A549 (cell line): ENCODE measurements around the gene BMPER. TPM values are rescaled to one million over a fixed set of nuclear protein-coding genes. Genes with fewer than 3 reads are reported as not detected.

ENCODE experiments used
- ATAC-seq, 2 experiments: fragments of 200-7000 bp in 1 of 2; fragments of >200 bp in 1 of 2; cut with Nextera tagmentation in 1 of 2; cut with Tn5 transposase in 1 of 2; 3 replicates each; pipeline versions ENCODE4 v1.8.0 to v1.9.1; 2018 to 2020; ENCODE audit warnings: mild to moderate bottlenecking in 1 of 2, moderate library complexity in 1 of 2
- CTCF ChIA-PET: fragments of 300-600 bp; sonication (Branson Sonifier 250); formaldehyde crosslinking; extraction: SDS; loops from one replicate; lab custom pipeline; 2021; ENCODE audit warnings: antibody characterized with exemption, inconsistent platforms; lab: Yijun Ruan, JAX
- POLR2A ChIA-PET: fragments of 350-600 bp; formaldehyde crosslinking; extraction: SDS; loops from one replicate; lab custom pipeline; 2021; ENCODE audit warnings: antibody characterized with exemption, inconsistent platforms; lab: Yijun Ruan, JAX
- DNase-seq, 2 experiments: peaks; one replicate each; pipeline versions ENCODE4 v3.0.0 to v3.0.0-alpha.2; 2011 to 2016; ENCODE audit warnings: low read depth in 1 of 2, low spot score in 1 of 2
- FAIRE-seq: peaks from 2 replicates; lab custom pipeline; 2011; peaks lifted over from hg19 to GRCh38; lab: Jason Lieb, UNC
- H3K27ac ChIP-seq, 2 experiments: fragments of >200 bp; sonication (Bioruptor Twin); formaldehyde crosslinking; 3 replicates each; pipeline ENCODE4 v1.5.1; 2016 to 2017
- H3K4me1 ChIP-seq: fragments of >200 bp; sonication (Bioruptor Twin); formaldehyde crosslinking; 3 replicates; pipeline ENCODE4 v1.6.1; 2016
- H3K4me2 ChIP-seq: fragments of >200 bp; sonication (Bioruptor Twin); formaldehyde crosslinking; 3 replicates; pipeline ENCODE4 v1.6.1; 2016
- H3K4me3 ChIP-seq: fragments of >200 bp; sonication (Bioruptor Twin); formaldehyde crosslinking; 3 replicates; pipeline ENCODE4 v1.5.1; 2016
- H3K9me3 ChIP-seq: fragments of >200 bp; sonication (Bioruptor Twin); formaldehyde crosslinking; 3 replicates; pipeline ENCODE4 v1.6.1; 2016
- BHLHE40 ChIP-seq: IDR thresholded peaks from 2 replicates; pipeline ENCODE4 v1.6.1; 2012; ENCODE audit warnings: low read depth, low read length, inconsistent platforms
- ELK1 ChIP-seq: fragments of 150-350 bp; IDR thresholded peaks from 2 replicates; pipeline ENCODE4 v1.6.1; 2014; ENCODE audit warnings: low read depth, mild to moderate bottlenecking, low read length
- EP300 ChIP-seq, 2 experiments: fragments of >200 bp; sonication (Bioruptor Twin); formaldehyde crosslinking; IDR thresholded peaks; 2 replicates in 1 of 2; 3 replicates in 1 of 2; pipeline ENCODE4 v1.6.1; 2016 to 2017
- ESRRA ChIP-seq: fragments of 150-350 bp; IDR thresholded peaks from 2 replicates; pipeline ENCODE4 v1.6.1; 2014; ENCODE audit warnings: mild to moderate bottlenecking, low read length, borderline replicate concordance
- FOSL2 ChIP-seq, 2 experiments: fragments of 450-650 bp in 1 of 2; fragments of >200 bp in 1 of 2; sonication (Bioruptor Twin) in 1 of 2; formaldehyde crosslinking; IDR thresholded peaks; 2 replicates each; pipeline versions ENCODE4 v1.5.0 to v1.6.1; 2016 to 2020; ENCODE audit warnings: mild to moderate bottlenecking in 1 of 2, moderate library complexity in 1 of 2
- FOXS1 ChIP-seq: fragments of 250-450 bp; sonication (Bioruptor Pico); IDR thresholded peaks from 2 replicates; pipeline ENCODE4 v1.5.0; 2020; ENCODE audit warnings: mild to moderate bottlenecking, moderate library complexity
- GATA3 ChIP-seq: IDR thresholded peaks from 2 replicates; pipeline ENCODE4 v1.6.1; 2012; ENCODE audit warnings: borderline replicate concordance
- HDAC2 ChIP-seq: fragments of 200-600 bp; sonication (generic); IDR thresholded peaks from 2 replicates; pipeline ENCODE4 v1.6.1; 2016
- HOXA7 ChIP-seq: fragments of 250-450 bp; sonication (Bioruptor Pico); IDR thresholded peaks from 2 replicates; pipeline ENCODE4 v1.5.0; 2020; ENCODE audit warnings: mild to moderate bottlenecking, moderate library complexity
- MAZ ChIP-seq: fragments of 150-350 bp; IDR thresholded peaks from 2 replicates; pipeline ENCODE4 v1.6.1; 2014; ENCODE audit warnings: antibody characterized with exemption, low read depth, low read length, borderline replicate concordance
- NFE2L2 ChIP-seq: fragments of 150-350 bp; conservative IDR thresholded peaks from 2 replicates; pipeline ENCODE4 v1.6.1; 2014; ENCODE audit warnings: low read length
- PHF8 ChIP-seq: fragments of 200-600 bp; sonication (generic); IDR thresholded peaks from 2 replicates; pipeline ENCODE4 v1.6.1; 2016; ENCODE audit warnings: low read depth, mild to moderate bottlenecking, antibody characterized with exemption, moderate library complexity, borderline replicate concordance
- RARB ChIP-seq: fragments of 250-450 bp; sonication (Bioruptor Pico); IDR thresholded peaks from 2 replicates; pipeline ENCODE4 v1.8.0; 2021; ENCODE audit warnings: mild to moderate bottlenecking, moderate library complexity
- RCOR1 ChIP-seq: fragments of 150-350 bp; IDR thresholded peaks from 2 replicates; pipeline ENCODE4 v1.6.1; 2014; ENCODE audit warnings: antibody characterized with exemption, low read length, low read depth
- RNF2 ChIP-seq: fragments of 200-600 bp; sonication (generic); IDR thresholded peaks from 2 replicates; pipeline ENCODE4 v1.6.1; 2016; ENCODE audit warnings: low read depth, mild to moderate bottlenecking, antibody characterized with exemption, moderate library complexity, borderline replicate concordance
- SREBF2 ChIP-seq: fragments of 450-650 bp; IDR thresholded peaks from 2 replicates; pipeline ENCODE4 v1.6.1; 2014; ENCODE audit warnings: mild to moderate bottlenecking, moderate library complexity
- ZNF302 ChIP-seq: fragments of 250-450 bp; sonication (Bioruptor Pico); IDR thresholded peaks from 2 replicates; pipeline ENCODE4 v1.9.0; 2021; ENCODE audit warnings: inconsistent platforms, mild to moderate bottlenecking, moderate library complexity
- WGBS: methylation state at CpG from one replicate; pipeline ENCODE4 v1.1.6; 2017; ENCODE audit errors: missing lambda C conversion rate; 5-methylcytosine and 5-hydroxymethylcytosine counted together
- polyA plus RNA-seq, 4 experiments: library from polyadenylated mRNA; depleted of rRNA in 3 of 4; stranded (reverse); fragments of >200 nt; fragmentation: RNase III in 1 of 4; extraction: RNeasy Plus Mini Kit Qiagen cat#74134 plus additional on column Dnase treatment in 1 of 4; gene quantifications; 2 replicates in 3 of 4; 3 replicates in 1 of 4; pipeline ENCODE4 v1.2.3, GENCODE V29; 2011 to 2017
- TF ChIP-seq, protein P1 (sequence below): fragments of >200 bp; sonication (Bioruptor Twin); formaldehyde crosslinking; IDR thresholded peaks from 3 replicates; pipeline ENCODE4 v1.5.1; 2016
- TF ChIP-seq, protein P2 (sequence below): fragments of 200-600 bp; sonication (generic); IDR thresholded peaks from 2 replicates; pipeline ENCODE4 v1.6.1; 2016; ENCODE audit warnings: antibody characterized with exemption, mild to moderate bottlenecking, moderate library complexity
- TF ChIP-seq, protein P3 (sequence below): fragments of >200 bp; sonication (Bioruptor Twin); formaldehyde crosslinking; IDR thresholded peaks from 2 replicates; pipeline ENCODE4 v1.6.1; 2016

The BMPER gene
- polyA plus RNA-seq, 2 of the 4 experiments (the other 2 are of a cell fraction): 5.0 to 5.8 TPM

DNA sequence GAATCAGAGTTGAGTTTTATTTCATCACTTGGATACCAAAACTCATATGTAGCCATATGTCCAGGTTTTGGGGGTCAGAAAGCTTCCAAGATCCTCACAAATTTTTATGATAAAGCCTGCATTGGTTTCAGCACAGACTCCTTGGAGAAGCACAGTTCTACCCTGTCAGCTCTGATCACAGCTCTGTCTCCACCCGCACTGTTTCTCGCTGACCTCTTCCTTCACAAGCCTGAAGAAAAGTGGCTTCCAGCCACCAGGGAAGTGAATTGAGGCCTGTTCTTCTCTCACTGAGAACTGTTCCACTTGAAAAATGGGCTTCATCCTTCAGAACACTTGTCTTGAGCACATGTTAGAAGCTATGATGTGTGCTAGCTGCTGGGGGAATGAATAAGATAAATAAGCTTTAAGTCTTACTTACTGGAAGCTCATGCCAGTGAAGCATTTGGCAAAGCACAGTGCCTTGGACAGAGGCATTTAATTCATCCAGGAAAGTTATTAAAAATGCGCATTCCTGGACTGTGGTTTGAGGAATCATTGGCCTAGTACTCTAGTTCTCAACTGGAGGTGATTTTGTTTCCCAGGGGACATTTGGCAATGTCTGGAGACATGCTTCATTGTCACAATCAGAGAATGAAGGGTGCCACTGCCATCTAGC is 133.6 kb downstream of the BMPER start:
- FAIRE-seq: no peak
- CTCF ChIA-PET: interaction anchor here (1.1 to 1.2 kb wide), 2 partner anchors 12 to 17 kb away, joined by 3 read pairs; no protein-coding TSS in a partner anchor

DNA sequence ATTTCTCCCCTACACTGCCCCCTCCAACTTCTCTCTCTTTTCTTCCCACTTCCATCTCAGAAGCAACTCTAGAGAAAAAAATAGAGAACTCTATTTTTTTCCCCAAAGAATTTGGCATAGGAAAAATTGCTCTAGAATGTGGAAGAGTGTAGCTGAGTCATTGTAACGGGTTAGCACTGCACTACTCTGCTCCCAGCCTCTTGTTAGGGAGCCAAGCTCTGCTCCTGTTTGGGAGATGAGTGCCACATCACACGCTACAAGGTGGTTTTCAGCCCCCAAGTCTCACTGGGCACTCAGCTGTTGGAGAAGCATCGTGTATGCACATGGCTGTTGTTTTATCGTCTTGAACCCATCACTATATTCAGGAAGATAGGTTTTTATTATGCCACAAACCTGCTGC is 136.4 kb downstream of the BMPER start:
- no peak for ATAC-seq
- CTCF ChIA-PET: interaction anchor here (2.3 to 2.7 kb wide), 2 partner anchors 11 to 16 kb away, joined by 8 to 10 read pairs; no protein-coding TSS in a partner anchor

More for the DNA sequence above, 133.6 kb downstream of the BMPER start:
- 92% methylated on average over 3 of the region's 3 CpGs for WGBS
- H3K4me1 ChIP-seq: peaks cover 62% of the 10 kb centered on the region
- POLR2A ChIA-PET: no interaction called here
- no peak overlapping the region for H3K4me3 ChIP-seq
- TF ChIP-seq PHF8 (no peak), GATA3 (no peak), EP300 (IDR thresholded peaks at IDR 0.05) (no peak), HDAC2 (no peak), FOSL2 (IDR thresholded peaks at IDR 0.05) (no peak), FOSL2 (CRISPR knock-in tag; IDR thresholded peaks at IDR 0.05) (no peak), HOXA7 (CRISPR knock-in tag) (no peak), RCOR1 (no peak)
- TF ChIP-seq, protein P1, sequence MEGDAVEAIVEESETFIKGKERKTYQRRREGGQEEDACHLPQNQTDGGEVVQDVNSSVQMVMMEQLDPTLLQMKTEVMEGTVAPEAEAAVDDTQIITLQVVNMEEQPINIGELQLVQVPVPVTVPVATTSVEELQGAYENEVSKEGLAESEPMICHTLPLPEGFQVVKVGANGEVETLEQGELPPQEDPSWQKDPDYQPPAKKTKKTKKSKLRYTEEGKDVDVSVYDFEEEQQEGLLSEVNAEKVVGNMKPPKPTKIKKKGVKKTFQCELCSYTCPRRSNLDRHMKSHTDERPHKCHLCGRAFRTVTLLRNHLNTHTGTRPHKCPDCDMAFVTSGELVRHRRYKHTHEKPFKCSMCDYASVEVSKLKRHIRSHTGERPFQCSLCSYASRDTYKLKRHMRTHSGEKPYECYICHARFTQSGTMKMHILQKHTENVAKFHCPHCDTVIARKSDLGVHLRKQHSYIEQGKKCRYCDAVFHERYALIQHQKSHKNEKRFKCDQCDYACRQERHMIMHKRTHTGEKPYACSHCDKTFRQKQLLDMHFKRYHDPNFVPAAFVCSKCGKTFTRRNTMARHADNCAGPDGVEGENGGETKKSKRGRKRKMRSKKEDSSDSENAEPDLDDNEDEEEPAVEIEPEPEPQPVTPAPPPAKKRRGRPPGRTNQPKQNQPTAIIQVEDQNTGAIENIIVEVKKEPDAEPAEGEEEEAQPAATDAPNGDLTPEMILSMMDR: no peak
- no peak overlapping the region; the same call in 2 of the 3 replicates for H3K4me2 ChIP-seq
- no peaks in the 10 kb centered on the region for H3K9me3 ChIP-seq
- no peak for ATAC-seq
- DNase-seq: no peak
- peak overlapping the region; percentile 87 to 88 for H3K27ac ChIP-seq

DNA sequence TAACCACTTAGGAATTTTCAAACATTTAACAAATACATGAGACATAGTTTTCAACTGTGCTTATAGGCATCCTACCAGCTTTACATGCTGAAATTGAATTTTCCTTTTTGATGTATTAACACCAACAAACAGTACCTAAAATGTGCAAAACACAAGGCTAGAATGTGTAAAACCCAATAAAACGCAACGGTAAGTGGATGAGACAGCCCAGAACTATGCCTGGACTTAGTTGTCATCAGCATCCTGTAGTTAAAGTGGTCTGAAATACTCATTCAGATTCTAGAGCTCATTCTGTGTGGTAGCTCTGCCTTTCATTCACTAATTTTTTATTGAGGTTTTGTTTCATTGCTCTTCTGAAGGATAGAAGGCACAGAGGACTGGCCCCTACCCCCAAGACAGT is 137.1 kb downstream of the BMPER start:
- DNase-seq (no peak), FAIRE-seq (no peak), ATAC-seq (no peak)
- TF ChIP-seq RARB (CRISPR knock-in tag): no peak
- Histone ChIP-seq H3K27ac (peak overlapping the region; percentile 4 to 66; a peak in 5 of 6 replicates), H3K4me3 (no peak overlapping the region), H3K4me1 (peaks cover 39% of the 10 kb centered on the region), H3K9me3 (no peaks in the 10 kb centered on the region), H3K4me2 (no peak overlapping the region)
- CTCF ChIA-PET: interaction anchor here (0.6 to 2.3 kb wide), 2 partner anchors 8 to 10 kb away, joined by 3 to 8 read pairs; no protein-coding TSS in a partner anchor
- 64% methylated on average over 2 of the region's 2 CpGs for whole genome bisulfite sequencing
- POLR2A ChIA-PET: no interaction called here

More for the DNA sequence above, 136.4 kb downstream of the BMPER start:
- POLR2A ChIA-PET: no interaction called here
- peak overlapping the region; percentile 87 to 88 for H3K27ac ChIP-seq
- no peak for DNase-seq
- TF ChIP-seq MAZ: no peak
- TF ChIP-seq, all 56 proteins: peak for 0
- no peak overlapping the region for H3K4me2 ChIP-seq
- no peak for FAIRE-seq
- H3K4me3 ChIP-seq: no peak overlapping the region
- H3K4me1 ChIP-seq: peaks cover 46% of the 10 kb centered on the region
- H3K9me3 ChIP-seq: no peaks in the 10 kb centered on the region
- 87% methylated on average over 4 of the region's 4 CpGs for WGBS

- no peaks in the 10 kb centered on the region for H3K9me3 ChIP-seq
- DNase-seq: no peak
- ChIA-PET CTCF (interaction anchor here (1.4 to 2.3 kb wide), 2 partner anchors 9 to 149 kb away, joined by 3 to 8 read pairs; no protein-coding TSS in a partner anchor), POLR2A (no interaction called here)
- H3K27ac ChIP-seq: peak overlapping the region; percentile 32 to 66
- H3K4me1 ChIP-seq: peaks cover 33% of the 10 kb centered on the region
- no peak for FAIRE-seq
- no peak overlapping the region for H3K4me2 ChIP-seq
- no peak for ATAC-seq
- WGBS: 65% methylated on average over 4 of the region's 4 CpGs
- no peak overlapping the region for H3K4me3 ChIP-seq
- TF ChIP-seq ELK1 (no peak), NFE2L2 (no peak), ZNF302 (CRISPR knock-in tag) (no peak), MAZ (no peak), SREBF2 (no peak), RNF2 (no peak), FOXS1 (no peak), ESRRA (no peak), BHLHE40 (no peak)
- TF ChIP-seq, protein P2, sequence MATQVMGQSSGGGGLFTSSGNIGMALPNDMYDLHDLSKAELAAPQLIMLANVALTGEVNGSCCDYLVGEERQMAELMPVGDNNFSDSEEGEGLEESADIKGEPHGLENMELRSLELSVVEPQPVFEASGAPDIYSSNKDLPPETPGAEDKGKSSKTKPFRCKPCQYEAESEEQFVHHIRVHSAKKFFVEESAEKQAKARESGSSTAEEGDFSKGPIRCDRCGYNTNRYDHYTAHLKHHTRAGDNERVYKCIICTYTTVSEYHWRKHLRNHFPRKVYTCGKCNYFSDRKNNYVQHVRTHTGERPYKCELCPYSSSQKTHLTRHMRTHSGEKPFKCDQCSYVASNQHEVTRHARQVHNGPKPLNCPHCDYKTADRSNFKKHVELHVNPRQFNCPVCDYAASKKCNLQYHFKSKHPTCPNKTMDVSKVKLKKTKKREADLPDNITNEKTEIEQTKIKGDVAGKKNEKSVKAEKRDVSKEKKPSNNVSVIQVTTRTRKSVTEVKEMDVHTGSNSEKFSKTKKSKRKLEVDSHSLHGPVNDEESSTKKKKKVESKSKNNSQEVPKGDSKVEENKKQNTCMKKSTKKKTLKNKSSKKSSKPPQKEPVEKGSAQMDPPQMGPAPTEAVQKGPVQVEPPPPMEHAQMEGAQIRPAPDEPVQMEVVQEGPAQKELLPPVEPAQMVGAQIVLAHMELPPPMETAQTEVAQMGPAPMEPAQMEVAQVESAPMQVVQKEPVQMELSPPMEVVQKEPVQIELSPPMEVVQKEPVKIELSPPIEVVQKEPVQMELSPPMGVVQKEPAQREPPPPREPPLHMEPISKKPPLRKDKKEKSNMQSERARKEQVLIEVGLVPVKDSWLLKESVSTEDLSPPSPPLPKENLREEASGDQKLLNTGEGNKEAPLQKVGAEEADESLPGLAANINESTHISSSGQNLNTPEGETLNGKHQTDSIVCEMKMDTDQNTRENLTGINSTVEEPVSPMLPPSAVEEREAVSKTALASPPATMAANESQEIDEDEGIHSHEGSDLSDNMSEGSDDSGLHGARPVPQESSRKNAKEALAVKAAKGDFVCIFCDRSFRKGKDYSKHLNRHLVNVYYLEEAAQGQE: no peak
- TF ChIP-seq, protein P3, sequence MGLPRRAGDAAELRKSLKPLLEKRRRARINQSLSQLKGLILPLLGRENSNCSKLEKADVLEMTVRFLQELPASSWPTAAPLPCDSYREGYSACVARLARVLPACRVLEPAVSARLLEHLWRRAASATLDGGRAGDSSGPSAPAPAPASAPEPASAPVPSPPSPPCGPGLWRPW: no peak
Measured at GRCh38 chr7:34043461-34044305, 138.3 kb downstream of the BMPER start.
